ENCODE results near the gene MYO9B.

DNA sequence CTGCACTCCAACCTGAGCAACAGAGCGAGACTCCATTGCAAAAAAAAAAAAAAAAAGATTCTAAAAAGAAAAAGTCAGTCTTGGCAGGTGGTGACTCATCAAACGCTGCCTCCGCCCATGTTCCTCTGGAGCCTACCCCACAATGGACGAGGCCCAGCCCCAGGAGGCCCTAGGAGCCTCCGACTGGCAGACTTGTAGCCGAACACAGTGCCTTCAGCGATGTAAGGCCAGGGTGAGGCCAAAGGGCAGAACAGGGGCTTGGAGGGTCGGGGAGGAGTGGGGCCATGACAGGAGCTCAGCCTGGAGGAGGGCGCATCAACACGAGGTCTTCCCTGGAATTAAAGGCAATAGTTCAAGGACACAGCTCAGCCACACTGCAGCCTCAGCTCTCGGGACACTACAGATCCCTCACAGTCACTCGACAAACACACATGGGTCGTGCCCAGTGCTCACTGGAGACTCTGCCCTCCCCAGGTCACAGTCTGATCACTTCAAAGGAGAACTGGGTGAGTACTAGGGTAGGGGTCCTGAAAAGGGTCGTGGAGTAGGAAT, 144.7 kb downstream of the MYO9B start:
- TF ChIP-seq, protein P1, sequence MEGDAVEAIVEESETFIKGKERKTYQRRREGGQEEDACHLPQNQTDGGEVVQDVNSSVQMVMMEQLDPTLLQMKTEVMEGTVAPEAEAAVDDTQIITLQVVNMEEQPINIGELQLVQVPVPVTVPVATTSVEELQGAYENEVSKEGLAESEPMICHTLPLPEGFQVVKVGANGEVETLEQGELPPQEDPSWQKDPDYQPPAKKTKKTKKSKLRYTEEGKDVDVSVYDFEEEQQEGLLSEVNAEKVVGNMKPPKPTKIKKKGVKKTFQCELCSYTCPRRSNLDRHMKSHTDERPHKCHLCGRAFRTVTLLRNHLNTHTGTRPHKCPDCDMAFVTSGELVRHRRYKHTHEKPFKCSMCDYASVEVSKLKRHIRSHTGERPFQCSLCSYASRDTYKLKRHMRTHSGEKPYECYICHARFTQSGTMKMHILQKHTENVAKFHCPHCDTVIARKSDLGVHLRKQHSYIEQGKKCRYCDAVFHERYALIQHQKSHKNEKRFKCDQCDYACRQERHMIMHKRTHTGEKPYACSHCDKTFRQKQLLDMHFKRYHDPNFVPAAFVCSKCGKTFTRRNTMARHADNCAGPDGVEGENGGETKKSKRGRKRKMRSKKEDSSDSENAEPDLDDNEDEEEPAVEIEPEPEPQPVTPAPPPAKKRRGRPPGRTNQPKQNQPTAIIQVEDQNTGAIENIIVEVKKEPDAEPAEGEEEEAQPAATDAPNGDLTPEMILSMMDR (IDR thresholded peaks at IDR 0.05; ENCODE audit: low read depth, low read length) = no peak
- no peak for TF ChIP-seq EZH2phosphoT487 (IDR thresholded peaks at IDR 0.05; ENCODE audit: low read depth)

All from OCI-LY3 (cell line).